Rectal smooth muscle tissue (tissue), 1 donor: Measurements from ENCODE around the gene EEF2.

Source experiments
- H3K27ac ChIP-seq: one replicate; pipeline ENCODE4 v1.7.0; 2013; ENCODE audit warnings: low read depth, low read length, inconsistent platforms
- H3K27me3 ChIP-seq: one replicate; pipeline ENCODE4 v1.7.0; 2013; ENCODE audit warnings: low read length; ENCODE audit not compliant: control insufficient read depth, insufficient read depth
- H3K36me3 ChIP-seq: one replicate; pipeline ENCODE4 v1.7.0; 2013; ENCODE audit warnings: low read length; ENCODE audit not compliant: control insufficient read depth, insufficient read depth
- H3K4me1 ChIP-seq: one replicate; pipeline ENCODE4 v1.7.0; 2013; ENCODE audit warnings: low read length; ENCODE audit not compliant: control insufficient read depth, insufficient read depth
- H3K4me3 ChIP-seq: one replicate; pipeline ENCODE4 v1.7.0; 2013; ENCODE audit warnings: low read length
- H3K9ac ChIP-seq: one replicate; pipeline ENCODE4 v1.7.0; 2013; ENCODE audit warnings: low read length

EEF2 gene

DNA sequence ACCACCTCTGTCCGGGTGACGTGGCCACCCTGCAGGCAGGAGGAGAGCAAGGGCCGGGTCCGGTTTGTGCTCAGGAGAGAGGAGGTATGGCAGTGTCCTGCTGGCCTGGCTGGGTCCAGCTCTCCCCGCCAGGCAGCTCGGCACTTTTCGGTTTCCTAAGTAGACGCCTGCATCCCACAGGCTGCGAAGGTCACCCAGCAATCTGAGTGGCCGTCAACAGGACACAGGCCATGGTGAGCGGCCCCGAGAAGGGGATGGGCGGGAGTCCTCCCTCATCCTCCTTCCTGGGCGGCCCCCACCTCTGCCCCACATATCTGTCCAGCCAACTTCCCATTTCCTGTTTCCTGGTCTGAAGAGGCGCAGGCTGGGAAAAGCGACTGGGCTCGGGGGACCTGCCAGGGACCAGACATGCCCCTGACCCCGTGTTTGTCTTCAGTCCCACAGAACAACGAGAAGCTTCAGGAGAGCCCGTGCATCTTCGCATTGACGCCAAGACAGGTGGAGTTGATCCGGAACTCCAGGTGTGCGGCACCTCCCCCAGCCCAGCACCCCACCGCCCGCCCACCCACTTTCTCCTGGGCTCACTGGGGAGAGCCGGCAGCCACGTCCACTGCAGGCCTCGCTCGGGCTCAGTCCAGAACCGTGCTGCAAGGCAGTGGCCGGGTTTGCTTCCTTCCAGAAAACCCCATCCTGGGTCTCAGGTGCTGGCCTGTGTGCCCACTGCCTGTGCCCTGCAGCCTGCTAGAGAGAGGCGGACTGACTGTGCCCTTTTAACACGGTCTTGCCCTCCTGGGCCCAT is 38.5 kb upstream of the EEF2 start:
- Histone ChIP-seq H3K4me3 (no peak overlapping the region), H3K4me1 (peaks cover 5% of the 10 kb centered on the region), H3K27ac (no peak overlapping the region), H3K9ac (no peak overlapping the region), H3K36me3 (peaks cover 13% of the 10 kb centered on the region), H3K27me3 (no peaks in the 10 kb centered on the region)

DNA sequence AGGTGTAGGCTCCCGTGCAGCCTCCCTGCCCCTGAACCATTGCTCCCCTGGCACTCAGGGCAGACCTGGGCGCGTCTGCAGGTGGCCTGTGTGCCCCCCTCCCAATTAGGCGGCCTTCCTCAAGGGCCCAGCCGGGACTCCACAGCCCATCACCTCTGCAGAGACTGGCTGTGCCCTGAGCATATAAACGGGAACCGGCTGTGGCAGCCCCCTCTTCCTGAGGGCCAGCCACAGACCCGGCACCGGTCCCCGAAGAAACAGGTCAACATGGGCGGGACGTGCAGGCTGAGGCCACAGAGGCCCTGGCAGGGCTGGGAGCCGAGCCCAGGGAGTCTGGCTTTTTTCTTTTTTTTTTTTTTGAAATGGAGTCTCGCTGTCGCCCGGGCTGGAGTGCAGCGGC is 34.3 kb upstream of the EEF2 start:
- Histone ChIP-seq H3K4me3 (no peak overlapping the region), H3K27me3 (no peaks in the 10 kb centered on the region), H3K9ac (no peak overlapping the region), H3K27ac (peak overlapping the region; percentile 77), H3K36me3 (peaks cover 6% of the 10 kb centered on the region), H3K4me1 (peaks cover 25% of the 10 kb centered on the region)

- H3K27me3 ChIP-seq, result no peaks in the 10 kb centered on the region
- H3K9ac ChIP-seq, result no peak overlapping the region
- H3K36me3 ChIP-seq, result peaks cover under 1% of the 10 kb centered on the region
- H3K4me3 ChIP-seq, result no peak overlapping the region
- peak overlapping the region; percentile 77 for H3K27ac ChIP-seq
- peaks cover 31% of the 10 kb centered on the region for H3K4me1 ChIP-seq
Observed at GRCh38 chr19:4018775-4019504, 33.7 kb upstream of the EEF2 start.

DNA sequence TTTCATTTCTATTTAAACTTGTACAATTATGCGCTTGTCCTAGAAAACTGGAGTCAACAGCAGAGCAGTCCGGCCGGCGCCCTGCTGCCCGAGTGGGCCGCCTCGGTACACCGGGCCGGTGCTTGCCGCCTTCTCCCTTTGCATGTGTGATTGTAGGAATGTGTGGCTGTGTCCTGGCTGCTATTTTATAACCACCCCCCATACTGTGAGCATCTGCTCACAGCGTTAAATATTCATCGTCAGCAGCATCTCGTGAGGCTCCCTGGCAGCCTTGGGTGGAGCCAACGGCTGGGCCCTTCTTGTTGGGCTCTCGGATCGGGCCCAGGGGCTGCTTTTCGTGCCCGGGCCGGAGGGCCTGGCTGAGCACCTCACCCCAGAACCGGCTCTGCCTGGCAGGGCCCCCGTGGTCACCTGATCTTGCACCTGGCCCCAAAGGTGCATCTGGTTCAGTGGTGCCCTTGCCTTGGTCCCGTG is 32.9 kb upstream of the EEF2 start:
- no peak overlapping the region for H3K9ac ChIP-seq
- peaks cover 34% of the 10 kb centered on the region for H3K4me1 ChIP-seq
- H3K4me3 ChIP-seq, result no peak overlapping the region
- peak overlapping the region; percentile 8 for H3K27ac ChIP-seq
- peaks cover 8% of the 10 kb centered on the region for H3K36me3 ChIP-seq
- no peaks in the 10 kb centered on the region for H3K27me3 ChIP-seq

DNA sequence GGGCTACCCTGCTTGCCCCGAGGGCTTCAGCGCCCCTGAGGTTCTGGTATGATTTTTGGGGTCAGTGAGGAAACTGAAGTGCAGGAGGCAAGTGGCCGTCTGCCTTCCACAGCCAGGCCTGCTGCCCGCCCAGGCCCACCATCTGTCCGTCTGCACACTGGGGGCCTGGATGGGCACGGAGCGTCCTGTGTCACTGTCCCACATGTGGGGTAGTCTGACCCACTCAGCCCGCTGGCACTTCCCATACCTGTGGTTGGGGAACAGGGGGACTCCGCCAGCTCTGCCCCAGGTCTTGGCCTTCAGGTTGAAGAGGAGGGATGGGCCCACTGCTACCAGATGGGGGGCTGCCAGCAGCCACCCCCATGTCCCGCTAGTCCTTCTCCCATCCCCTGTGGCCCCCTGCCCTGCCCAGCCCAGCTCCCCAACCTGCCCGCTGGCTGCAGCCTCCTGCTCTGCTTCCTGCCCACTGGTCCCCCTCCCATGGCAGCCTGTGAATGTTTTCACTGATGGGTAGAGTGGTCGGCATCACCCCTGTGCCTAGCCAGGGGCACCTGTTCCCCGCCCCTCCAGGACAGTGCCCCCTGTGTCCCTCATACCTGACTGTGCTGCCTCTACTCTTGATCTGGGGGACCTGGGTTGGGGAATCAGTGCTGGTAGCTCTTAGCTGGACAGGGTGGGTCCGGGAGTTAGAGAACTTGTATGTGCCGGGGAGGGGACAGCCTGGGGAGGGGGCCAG is 31.8 kb upstream of the EEF2 start:
- no peak overlapping the region for H3K4me3 ChIP-seq
- H3K27me3 ChIP-seq, result no peaks in the 10 kb centered on the region
- H3K36me3 ChIP-seq, result peaks cover 12% of the 10 kb centered on the region
- H3K27ac ChIP-seq, result peak overlapping the region; percentile 85
- H3K9ac ChIP-seq, result no peak overlapping the region
- H3K4me1 ChIP-seq, result peaks cover 38% of the 10 kb centered on the region

GRCh38 chr19:4016486-4016885 is 31.2 kb upstream of the EEF2 start:
- Histone ChIP-seq H3K27me3 (no peaks in the 10 kb centered on the region), H3K4me1 (peaks cover 40% of the 10 kb centered on the region), H3K27ac (peak overlapping the region; percentile 85), H3K9ac (no peak overlapping the region), H3K4me3 (no peak overlapping the region), H3K36me3 (peaks cover 12% of the 10 kb centered on the region)

GRCh38 chr19:4015705-4016402 is 30.6 kb upstream of the EEF2 start:
- Histone ChIP-seq H3K4me3 (peak overlapping the region; percentile 6), H3K27me3 (no peaks in the 10 kb centered on the region), H3K4me1 (peaks cover 46% of the 10 kb centered on the region), H3K36me3 (peaks cover 12% of the 10 kb centered on the region), H3K9ac (peak overlapping the region; percentile 13), H3K27ac (peak overlapping the region; percentile 85)

- peak overlapping the region; percentile 6 for H3K4me3 ChIP-seq
- H3K27me3 ChIP-seq, result no peaks in the 10 kb centered on the region
- peak overlapping the region; percentile 85 for H3K27ac ChIP-seq
- H3K36me3 ChIP-seq, result peaks cover 12% of the 10 kb centered on the region
- H3K4me1 ChIP-seq, result peaks cover 56% of the 10 kb centered on the region
- no peak overlapping the region for H3K9ac ChIP-seq
Observed at GRCh38 chr19:4014541-4015491, 29.6 kb upstream of the EEF2 start.

- Histone ChIP-seq H3K4me3 (no peak overlapping the region), H3K27me3 (no peaks in the 10 kb centered on the region), H3K9ac (no peak overlapping the region), H3K36me3 (peaks cover 13% of the 10 kb centered on the region), H3K27ac (peak overlapping the region; percentile 85), H3K4me1 (peaks cover 58% of the 10 kb centered on the region)
Observed at GRCh38 chr19:4013886-4014540, 28.8 kb upstream of the EEF2 start.

- Histone ChIP-seq H3K4me3 (no peak overlapping the region), H3K9ac (no peak overlapping the region), H3K27me3 (no peaks in the 10 kb centered on the region), H3K36me3 (peaks cover 14% of the 10 kb centered on the region), H3K27ac (peak overlapping the region; percentile 85), H3K4me1 (peaks cover 64% of the 10 kb centered on the region)
Observed at GRCh38 chr19:4012975-4013634, 27.8 kb upstream of the EEF2 start.
